Trophoblast cell (in vitro differentiated cells and primary cell): Measurements from ENCODE around the gene MGMT.

Experiments used
- DNase-seq, 2 donors: peaks; one replicate each; pipeline ENCODE4 v3.0.0-alpha.2; 2016
- H2AFZ ChIP-seq: 2 replicates; pipeline ENCODE4 v1.6.1; 2013; ENCODE audit warnings: low read length, moderate library complexity, mild to moderate bottlenecking; ENCODE audit not compliant: insufficient read depth, poor library complexity
- H2AK5ac ChIP-seq: 2 replicates; pipeline ENCODE4 v1.6.1; 2013; ENCODE audit warnings: mild to moderate bottlenecking, low read length
- H2BK120ac ChIP-seq: 2 replicates; pipeline ENCODE4 v1.6.1; 2013; ENCODE audit warnings: low read length, mild to moderate bottlenecking, moderate library complexity; ENCODE audit not compliant: insufficient read depth, poor library complexity
- H2BK12ac ChIP-seq: 2 replicates; pipeline ENCODE4 v1.6.1; 2013; ENCODE audit warnings: mild to moderate bottlenecking, low read length, moderate library complexity
- H2BK5ac ChIP-seq: 2 replicates; pipeline ENCODE4 v1.6.1; 2013; ENCODE audit warnings: low read length, low read depth, moderate library complexity, mild to moderate bottlenecking; ENCODE audit not compliant: poor library complexity
- H3K14ac ChIP-seq: 2 replicates; pipeline ENCODE4 v1.6.1; 2013; ENCODE audit warnings: mild to moderate bottlenecking, low read length
- H3K18ac ChIP-seq: 2 replicates; pipeline ENCODE4 v1.6.1; 2013; ENCODE audit warnings: mild to moderate bottlenecking, low read length
- H3K23ac ChIP-seq: 2 replicates; pipeline ENCODE4 v1.6.1; 2013; ENCODE audit warnings: low read length
- H3K27ac ChIP-seq: 2 replicates; pipeline ENCODE4 v1.5.1; 2013; ENCODE audit warnings: low read depth, mild to moderate bottlenecking, inconsistent platforms, low read length, moderate library complexity
- H3K27me3 ChIP-seq: 2 replicates; pipeline ENCODE4 v1.6.1; 2013; ENCODE audit warnings: inconsistent platforms, mild to moderate bottlenecking, low read length, moderate library complexity; ENCODE audit not compliant: insufficient read depth
- H3K36me3 ChIP-seq, 2 experiments: 1 replicate in 1 of 2; 2 replicates in 1 of 2; pipeline ENCODE4 v1.6.1; 2013; ENCODE audit warnings: low read length in 2 of 2, mild to moderate bottlenecking in 2 of 2, moderate library complexity in 1 of 2; ENCODE audit not compliant: insufficient read depth in 2 of 2, control insufficient read depth in 1 of 2
- H3K4ac ChIP-seq: 2 replicates; pipeline ENCODE4 v1.6.1; 2013; ENCODE audit warnings: low read depth, mild to moderate bottlenecking, low read length, moderate library complexity
- H3K4me1 ChIP-seq, 2 experiments: 1 replicate in 1 of 2; 2 replicates in 1 of 2; pipeline ENCODE4 v1.6.1; 2013; ENCODE audit warnings: low read length in 2 of 2, mild to moderate bottlenecking in 2 of 2, moderate library complexity in 1 of 2; ENCODE audit not compliant: insufficient read depth in 2 of 2, control insufficient read depth in 1 of 2
- H3K4me2 ChIP-seq: 2 replicates; pipeline ENCODE4 v1.6.1; 2013; ENCODE audit warnings: inconsistent platforms, mild to moderate bottlenecking, low read length, moderate library complexity
- H3K4me3 ChIP-seq: 2 replicates; pipeline ENCODE4 v1.5.1; 2013; ENCODE audit warnings: mild to moderate bottlenecking, low read depth, low read length, inconsistent platforms
- H3K79me1 ChIP-seq: one replicate; pipeline ENCODE4 v1.6.1; 2013; ENCODE audit warnings: low read length
- H3K79me2 ChIP-seq: 2 replicates; pipeline ENCODE4 v1.6.1; 2013; ENCODE audit warnings: low read length, mild to moderate bottlenecking; ENCODE audit not compliant: control insufficient read depth, insufficient read depth, poor library complexity
- H3K9ac ChIP-seq: 2 replicates; pipeline ENCODE4 v1.6.1; 2013; ENCODE audit warnings: mild to moderate bottlenecking, low read length
- H3K9me3 ChIP-seq: 2 replicates; pipeline ENCODE4 v1.6.1; 2013; ENCODE audit warnings: low read depth, mild to moderate bottlenecking, control low read depth, inconsistent platforms, low read length; ENCODE audit not compliant: insufficient read depth
- H4K12ac ChIP-seq: 2 replicates; pipeline ENCODE4 v1.6.1; 2013; ENCODE audit warnings: low read depth, mild to moderate bottlenecking, low read length, moderate library complexity
- H4K8ac ChIP-seq: 2 replicates; pipeline ENCODE4 v1.6.1; 2013; ENCODE audit warnings: low read depth, mild to moderate bottlenecking, low read length, moderate library complexity
- H4K91ac ChIP-seq: one replicate; pipeline ENCODE4 v1.6.1; 2013; ENCODE audit warnings: low read depth, mild to moderate bottlenecking, low read length, moderate library complexity
- WGBS: extraction: QIAGEN DNeasy Blood & Tissue Kit; methylation state at CpG from one replicate; pipeline ENCODE4 v1.1.7; 2013; ENCODE audit warnings: missing lambda C conversion rate; ENCODE audit not compliant: insufficient read length, insufficient coverage; ENCODE audit errors: extremely low coverage; 5-methylcytosine and 5-hydroxymethylcytosine counted together

Gene MGMT

DNA sequence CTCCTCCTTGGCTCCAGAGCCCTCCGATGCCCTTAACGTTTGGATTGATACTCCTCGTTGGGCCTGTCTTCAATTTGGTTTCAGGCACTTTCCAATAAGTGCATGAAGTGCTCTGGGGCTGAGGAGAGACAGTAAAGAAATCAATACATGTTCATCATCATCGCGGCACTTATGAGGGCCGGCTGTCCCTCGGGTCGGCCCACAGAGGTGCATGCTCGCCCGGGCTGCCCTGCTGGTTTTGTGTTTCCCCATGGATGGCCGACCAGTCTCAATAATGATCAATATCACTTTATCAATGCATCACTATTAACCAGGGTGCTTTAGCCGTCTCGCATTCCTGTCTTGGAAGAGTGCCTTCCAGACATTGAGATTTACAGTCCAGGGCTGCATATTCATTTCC is 342.8 kb downstream of the MGMT start:
- no peak for DNase-seq
- Histone ChIP-seq H3K27me3 (no peaks in the 10 kb centered on the region), H4K12ac (no peak overlapping the region), H2BK120ac (no peak overlapping the region), H3K79me1 (no peaks in the 10 kb centered on the region), H3K36me3 (no peaks in the 10 kb centered on the region), H2BK5ac (no peak overlapping the region), H2BK12ac (no peak overlapping the region), H3K14ac (no peak overlapping the region), H3K4me3 (no peak overlapping the region), H3K9me3 (peaks cover 12% of the 10 kb centered on the region), H4K8ac (no peak overlapping the region), H2AK5ac (no peak overlapping the region), H3K9ac (no peak overlapping the region), H3K27ac (no peak overlapping the region), H3K4me1 (no peaks in the 10 kb centered on the region), H3K23ac (no peak overlapping the region), H4K91ac (no peak overlapping the region), H3K4me2 (no peak overlapping the region), H3K4ac (no peak overlapping the region), H2AFZ (no peak overlapping the region), H3K18ac (no peak overlapping the region), H3K79me2 (no peaks in the 10 kb centered on the region)
- no CpG with 5 or more reads among the region's 13 CpGs for WGBS

DNA sequence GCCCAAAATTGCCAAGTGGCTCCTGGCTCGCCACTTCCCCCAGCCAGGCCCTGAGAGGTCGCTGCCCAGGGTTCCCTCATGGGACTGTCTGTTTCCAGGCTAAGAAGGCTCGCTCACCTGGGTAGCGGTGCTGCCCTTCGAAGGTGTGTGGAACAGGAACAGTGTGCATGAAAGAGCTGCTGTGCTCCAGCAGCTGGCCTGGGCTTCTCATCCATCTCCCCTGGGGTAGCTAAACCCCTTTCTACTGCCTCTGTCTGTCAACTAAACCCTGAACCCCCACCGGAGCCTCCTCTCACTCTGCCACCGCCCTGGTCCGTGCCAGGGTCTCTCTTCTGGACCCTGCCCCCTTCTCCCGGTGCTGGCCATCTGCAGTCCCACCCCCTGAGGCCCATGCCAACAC is 344.2 kb downstream of the MGMT start:
- Histone ChIP-seq H3K23ac (no peak overlapping the region), H3K79me2 (no peaks in the 10 kb centered on the region), H2BK5ac (no peak overlapping the region), H3K9ac (no peak overlapping the region), H2AFZ (no peak overlapping the region), H3K27ac (no peak overlapping the region), H3K79me1 (no peaks in the 10 kb centered on the region), H3K4me3 (no peak overlapping the region), H3K36me3 (no peaks in the 10 kb centered on the region), H3K4me1 (no peaks in the 10 kb centered on the region), H3K4ac (no peak overlapping the region), H3K4me2 (no peak overlapping the region), H3K18ac (no peak overlapping the region), H3K9me3 (peaks cover 10% of the 10 kb centered on the region), H4K8ac (no peak overlapping the region), H4K91ac (no peak overlapping the region), H3K14ac (no peak overlapping the region), H4K12ac (no peak overlapping the region), H3K27me3 (no peaks in the 10 kb centered on the region), H2BK120ac (no peak overlapping the region), H2BK12ac (no peak overlapping the region), H2AK5ac (no peak overlapping the region)
- DNase-seq, result no peak
- no CpG with 5 or more reads among the region's 9 CpGs for WGBS

DNA sequence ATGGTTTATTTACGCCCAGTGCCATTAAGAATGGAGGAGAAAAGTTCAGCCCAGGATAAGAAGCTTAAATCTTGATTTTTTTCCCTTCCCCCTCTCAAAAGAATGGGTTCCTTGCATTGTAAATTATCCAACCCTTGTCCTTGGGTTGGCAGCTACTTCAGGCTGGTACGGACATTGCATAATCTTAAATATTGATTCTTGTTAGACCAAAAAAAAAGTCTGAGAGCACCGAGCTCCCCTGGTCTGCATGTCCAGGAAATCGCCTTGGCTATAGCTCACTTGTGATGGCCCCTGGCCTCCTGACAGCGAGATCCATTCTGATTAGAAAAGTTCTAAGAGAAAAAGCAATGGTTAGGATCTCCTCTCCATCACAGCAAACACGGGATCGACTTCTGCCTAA is 345.4 kb downstream of the MGMT start:
- Histone ChIP-seq H4K8ac (no peak overlapping the region), H3K23ac (no peak overlapping the region), H3K4me3 (no peak overlapping the region), H3K79me1 (no peaks in the 10 kb centered on the region), H4K91ac (no peak overlapping the region), H3K4me1 (no peaks in the 10 kb centered on the region), H3K9me3 (peaks cover 11% of the 10 kb centered on the region), H2BK5ac (no peak overlapping the region), H4K12ac (no peak overlapping the region), H2BK120ac (no peak overlapping the region), H3K79me2 (no peaks in the 10 kb centered on the region), H2AFZ (no peak overlapping the region), H2AK5ac (no peak overlapping the region), H3K4me2 (no peak overlapping the region), H3K36me3 (no peaks in the 10 kb centered on the region), H3K4ac (no peak overlapping the region), H3K14ac (no peak overlapping the region), H3K9ac (no peak overlapping the region), H3K18ac (no peak overlapping the region), H2BK12ac (no peak overlapping the region), H3K27me3 (no peaks in the 10 kb centered on the region), H3K27ac (no peak overlapping the region)
- WGBS, result no CpG with 5 or more reads among the region's 7 CpGs
- no peak for DNase-seq

DNA sequence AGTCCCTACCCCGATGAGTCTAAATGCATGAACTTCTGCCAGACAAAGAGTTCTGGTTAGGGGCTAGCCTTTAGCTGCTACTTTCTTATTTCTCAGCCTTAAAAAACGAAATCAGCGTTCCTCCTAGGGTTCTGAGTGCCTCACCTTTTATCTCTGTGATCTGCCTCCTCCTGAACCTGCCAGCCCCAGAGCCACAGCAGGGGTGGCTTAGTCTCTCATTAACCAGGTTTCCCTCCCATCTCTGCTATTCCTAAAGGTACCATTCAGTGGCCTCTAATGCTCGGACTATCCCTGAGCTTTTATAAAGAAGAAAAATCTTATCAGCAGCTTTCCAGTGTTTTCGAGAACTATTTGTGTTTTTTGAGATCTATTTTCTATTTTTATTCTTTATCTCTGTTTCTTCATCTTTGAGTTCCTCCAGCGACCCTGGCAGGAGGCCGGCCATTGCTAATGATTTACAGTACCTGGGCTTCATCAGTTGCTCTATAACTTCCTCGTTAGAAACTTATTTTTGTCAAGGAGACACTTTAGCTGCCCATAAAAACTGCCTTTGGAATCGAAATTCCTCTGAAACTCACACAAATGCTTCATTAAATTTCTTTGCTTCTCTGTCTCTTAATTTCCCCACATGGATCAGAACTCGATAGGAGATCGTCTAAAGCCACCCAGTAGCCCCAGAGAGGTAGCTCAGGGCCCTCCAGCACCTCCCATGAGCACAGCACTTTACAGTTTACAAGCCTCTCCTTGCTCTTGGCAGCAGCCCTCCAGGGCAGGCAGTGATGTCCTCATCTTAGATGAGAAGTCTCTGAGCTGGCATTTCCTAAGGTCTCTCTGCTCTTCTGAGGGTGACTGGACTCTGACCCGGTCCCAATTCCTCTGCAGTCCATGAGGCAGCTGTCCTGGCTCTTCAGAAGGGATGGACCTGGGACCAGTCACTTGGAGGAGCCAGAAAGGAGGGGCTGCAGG is 347.9 kb downstream of the MGMT start:
- H3K9me3 ChIP-seq, result peaks cover 9% of the 10 kb centered on the region
- H3K4me1 ChIP-seq, result no peaks in the 10 kb centered on the region
- H2BK12ac ChIP-seq, result no peak overlapping the region
- H2AK5ac ChIP-seq, result no peak overlapping the region
- H3K18ac ChIP-seq, result no peak overlapping the region
- H4K12ac ChIP-seq, result no peak overlapping the region
- no peak overlapping the region for H2AFZ ChIP-seq
- H2BK120ac ChIP-seq, result no peak overlapping the region
- no peak for DNase-seq
- no CpG with 5 or more reads among the region's 12 CpGs for WGBS
- no peak overlapping the region for H3K4me2 ChIP-seq
- no peak overlapping the region for H3K27ac ChIP-seq
- no peak overlapping the region for H3K14ac ChIP-seq
- H2BK5ac ChIP-seq, result no peak overlapping the region
- H3K4ac ChIP-seq, result no peak overlapping the region
- H3K79me2 ChIP-seq, result no peaks in the 10 kb centered on the region
- no peaks in the 10 kb centered on the region for H3K79me1 ChIP-seq
- H3K27me3 ChIP-seq, result no peaks in the 10 kb centered on the region
- H3K23ac ChIP-seq, result no peak overlapping the region
- no peak overlapping the region for H3K9ac ChIP-seq
- H4K8ac ChIP-seq, result no peak overlapping the region
- H3K4me3 ChIP-seq, result no peak overlapping the region
- no peaks in the 10 kb centered on the region for H3K36me3 ChIP-seq
- H4K91ac ChIP-seq, result no peak overlapping the region
